ENCODE measurements around the gene KCTD5.
A peak's percentile ranks its signal among the peaks of the same experiment; 100 is the strongest.
"Not testable (repeated sequence)": the region's sequence is repeated elsewhere in the genome, so short reads cannot be mapped to it uniquely, and the experiment has no call there.

KCTD5 gene

GRCh38 chr16:2673066-2673999 is 9.0 kb upstream of the KCTD5 start:
- peak; percentile 84 to 92 for DNase-seq (ENCODE audit: low read depth in 2 of 2)

- no peak for DNase-seq (ENCODE audit: low read depth in 2 of 2)
These were observed 7.3 kb upstream of the KCTD5 start for GRCh38 chr16:2675021-2675420.

- no peak for DNase-seq (ENCODE audit: low read depth in 2 of 2)
These were observed 6.6 kb upstream of the KCTD5 start for GRCh38 chr16:2675714-2676113.

GRCh38 chr16:2676937-2677336 is 5.4 kb upstream of the KCTD5 start:
- not testable (repeated sequence) for DNase-seq (ENCODE audit: low read depth in 2 of 2)

GRCh38 chr16:2678206-2678965 is 3.9 kb upstream of the KCTD5 start:
- DNase-seq (ENCODE audit: low read depth in 2 of 2), result not testable (repeated sequence)

GRCh38 chr16:2679902-2680301 is 2.4 kb upstream of the KCTD5 start:
- not testable (repeated sequence) for DNase-seq (ENCODE audit: low read depth in 2 of 2)

GRCh38 chr16:2680360-2680759 is 2.0 kb upstream of the KCTD5 start:
- not testable (repeated sequence) for DNase-seq (ENCODE audit: low read depth in 2 of 2)

GRCh38 chr16:2683041-2683440 is 718 bp downstream of the KCTD5 start:
- DNase-seq (ENCODE audit: low read depth in 2 of 2), result not testable (repeated sequence)

GRCh38 chr16:2686075-2686474 is 3.8 kb downstream of the KCTD5 start:
- DNase-seq (ENCODE audit: low read depth in 2 of 2), result not testable (repeated sequence)

- no peak for DNase-seq (ENCODE audit: low read depth in 2 of 2)
These were observed 4.7 kb downstream of the KCTD5 start for GRCh38 chr16:2686912-2687507.

GRCh38 chr16:2687531-2688308 is 5.4 kb downstream of the KCTD5 start:
- no peak for DNase-seq (ENCODE audit: low read depth in 2 of 2)

- DNase-seq (ENCODE audit: low read depth in 2 of 2), result not testable (repeated sequence)
These were observed 7.1 kb downstream of the KCTD5 start for GRCh38 chr16:2689422-2689821.

GRCh38 chr16:2689968-2690801 is 7.9 kb downstream of the KCTD5 start:
- no peak for DNase-seq (ENCODE audit: low read depth in 2 of 2)

GRCh38 chr16:2690852-2691251 is 8.5 kb downstream of the KCTD5 start:
- DNase-seq (ENCODE audit: low read depth in 2 of 2), result no peak

GRCh38 chr16:2691491-2692248 is 9.3 kb downstream of the KCTD5 start:
- no peak for DNase-seq (ENCODE audit: low read depth in 2 of 2)

GRCh38 chr16:2692251-2692947 is 10.1 kb downstream of the KCTD5 start:
- DNase-seq (ENCODE audit: low read depth in 2 of 2), result no peak

GRCh38 chr16:2692948-2693651 is 10.8 kb downstream of the KCTD5 start:
- DNase-seq (ENCODE audit: low read depth in 2 of 2), result no peak

GRCh38 chr16:2696601-2697250 is 14.4 kb downstream of the KCTD5 start:
- not testable (repeated sequence) for DNase-seq (ENCODE audit: low read depth in 2 of 2)
